Neural crest cell (in vitro differentiated cells): ENCODE results near the gene DNPH1. TPM values are rescaled to one million over a fixed set of nuclear protein-coding genes. Genes with fewer than 3 reads are reported as not detected.

ENCODE experiments used
- DNase-seq: peaks from one replicate; pipeline ENCODE4 v3.0.0; 2021; ENCODE audit warnings: low read depth, mixed read lengths, low spot score
- H3K27ac Mint-ChIP-seq: one replicate; pipeline ENCODE4 v1.8.0; 2021; ENCODE audit warnings: mild to moderate bottlenecking, mixed read lengths; ENCODE audit not compliant: unreplicated experiment
- H3K27me3 Mint-ChIP-seq: 2 replicates; pipeline ENCODE4 v1.8.0; 2021; ENCODE audit warnings: low read depth, mild to moderate bottlenecking, mixed read lengths
- H3K36me3 Mint-ChIP-seq: 2 replicates; pipeline ENCODE4 v1.8.0; 2021; ENCODE audit warnings: low read depth, mild to moderate bottlenecking, mixed read lengths
- H3K4me1 Mint-ChIP-seq: 2 replicates; pipeline ENCODE4 v1.8.0; 2021; ENCODE audit warnings: mixed read lengths
- H3K4me3 Mint-ChIP-seq: one replicate; pipeline ENCODE4 v1.8.0; 2021; ENCODE audit warnings: mild to moderate bottlenecking, mixed read lengths
- H3K9me3 Mint-ChIP-seq: 2 replicates; pipeline ENCODE4 v1.8.0; 2021; ENCODE audit warnings: mixed read lengths
- total RNA-seq: library from RNA; stranded (reverse); gene quantifications from 2 replicates; pipeline ENCODE4 v1.2.1, GENCODE V29; 2021
- TF ChIP-seq, protein P1 (sequence below): fragments of 200-600 bp; sonication (generic); conservative IDR thresholded peaks from 2 replicates; pipeline ENCODE4 v1.5.0; 2021; ENCODE audit warnings: antibody characterized with exemption, mild to moderate bottlenecking

The DNPH1 gene
- total RNA-seq, 1 donor from 2014 or later, result 50.3 TPM

DNA sequence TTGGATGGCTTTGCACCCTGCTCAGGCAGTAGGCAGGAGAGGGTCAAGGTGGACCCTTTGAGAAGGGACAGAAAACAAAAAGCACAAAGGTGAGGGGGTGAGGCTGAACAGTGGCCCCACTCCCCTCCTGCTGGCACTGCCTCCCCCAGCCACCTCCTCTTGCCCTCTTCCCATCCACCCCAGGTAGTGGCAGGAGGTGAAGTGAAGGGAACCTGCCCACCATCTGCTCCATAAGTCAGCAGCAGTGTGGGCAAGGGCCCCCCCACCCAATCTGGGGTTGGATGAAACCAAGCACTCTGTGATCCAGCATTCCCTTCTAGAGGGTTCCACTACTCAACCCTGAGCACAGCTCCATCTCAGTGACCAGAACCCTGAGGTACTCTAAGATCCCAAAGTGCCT, 42.7 kb upstream of the DNPH1 start:
- DNase-seq, result no peak
- Mint-ChIP-seq H3K4me1 (peaks cover 20% of the 10 kb centered on the region), H3K27ac (no peak overlapping the region), H3K36me3 (no peaks in the 10 kb centered on the region), H3K9me3 (no peaks in the 10 kb centered on the region), H3K27me3 (peaks cover 75% of the 10 kb centered on the region), H3K4me3 (no peak overlapping the region)
- TF ChIP-seq, protein P1, sequence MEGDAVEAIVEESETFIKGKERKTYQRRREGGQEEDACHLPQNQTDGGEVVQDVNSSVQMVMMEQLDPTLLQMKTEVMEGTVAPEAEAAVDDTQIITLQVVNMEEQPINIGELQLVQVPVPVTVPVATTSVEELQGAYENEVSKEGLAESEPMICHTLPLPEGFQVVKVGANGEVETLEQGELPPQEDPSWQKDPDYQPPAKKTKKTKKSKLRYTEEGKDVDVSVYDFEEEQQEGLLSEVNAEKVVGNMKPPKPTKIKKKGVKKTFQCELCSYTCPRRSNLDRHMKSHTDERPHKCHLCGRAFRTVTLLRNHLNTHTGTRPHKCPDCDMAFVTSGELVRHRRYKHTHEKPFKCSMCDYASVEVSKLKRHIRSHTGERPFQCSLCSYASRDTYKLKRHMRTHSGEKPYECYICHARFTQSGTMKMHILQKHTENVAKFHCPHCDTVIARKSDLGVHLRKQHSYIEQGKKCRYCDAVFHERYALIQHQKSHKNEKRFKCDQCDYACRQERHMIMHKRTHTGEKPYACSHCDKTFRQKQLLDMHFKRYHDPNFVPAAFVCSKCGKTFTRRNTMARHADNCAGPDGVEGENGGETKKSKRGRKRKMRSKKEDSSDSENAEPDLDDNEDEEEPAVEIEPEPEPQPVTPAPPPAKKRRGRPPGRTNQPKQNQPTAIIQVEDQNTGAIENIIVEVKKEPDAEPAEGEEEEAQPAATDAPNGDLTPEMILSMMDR, result no peak

DNA sequence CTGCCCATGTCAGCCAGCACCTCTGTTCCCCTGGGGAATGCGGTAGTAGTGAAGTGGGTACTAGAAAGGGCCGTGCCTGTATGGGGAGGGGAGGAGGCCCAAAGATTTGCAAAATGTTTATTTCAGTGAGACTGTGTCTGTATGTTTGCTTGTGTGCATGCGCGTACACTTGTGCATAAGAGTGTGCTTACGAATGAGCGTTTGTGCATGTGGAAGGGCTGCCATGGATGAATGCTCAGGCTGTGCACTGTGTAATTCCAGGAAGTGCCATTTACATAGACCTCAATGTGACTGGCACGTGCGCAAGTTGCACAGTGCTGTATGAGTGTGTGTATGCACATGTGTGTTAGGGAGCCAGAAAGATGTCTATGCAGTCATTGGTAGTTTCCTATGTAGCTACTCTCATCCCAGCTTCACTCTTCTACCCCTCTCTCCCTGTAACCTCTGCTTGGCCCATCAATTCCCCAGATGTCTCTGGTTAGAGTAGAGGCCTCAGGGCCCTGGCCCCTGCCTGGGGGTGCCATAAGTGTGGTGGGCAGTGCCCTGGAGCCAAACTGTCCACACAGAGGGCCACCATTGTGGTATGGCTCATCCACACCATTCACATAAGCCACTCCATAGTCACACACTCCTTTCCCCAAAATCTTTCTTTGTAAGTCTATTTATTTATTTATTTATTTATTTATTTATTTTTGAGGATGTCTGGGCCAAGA, 42.0 kb upstream of the DNPH1 start:
- no peaks in the 10 kb centered on the region for H3K36me3 Mint-ChIP-seq
- peaks cover 20% of the 10 kb centered on the region for H3K4me1 Mint-ChIP-seq
- peak overlapping the region; percentile 10 for H3K4me3 Mint-ChIP-seq
- TF ChIP-seq, protein P1, result no peak
- no peaks in the 10 kb centered on the region for H3K9me3 Mint-ChIP-seq
- no peak overlapping the region for H3K27ac Mint-ChIP-seq
- peaks cover 69% of the 10 kb centered on the region for H3K27me3 Mint-ChIP-seq
- DNase-seq, result no peak

DNA sequence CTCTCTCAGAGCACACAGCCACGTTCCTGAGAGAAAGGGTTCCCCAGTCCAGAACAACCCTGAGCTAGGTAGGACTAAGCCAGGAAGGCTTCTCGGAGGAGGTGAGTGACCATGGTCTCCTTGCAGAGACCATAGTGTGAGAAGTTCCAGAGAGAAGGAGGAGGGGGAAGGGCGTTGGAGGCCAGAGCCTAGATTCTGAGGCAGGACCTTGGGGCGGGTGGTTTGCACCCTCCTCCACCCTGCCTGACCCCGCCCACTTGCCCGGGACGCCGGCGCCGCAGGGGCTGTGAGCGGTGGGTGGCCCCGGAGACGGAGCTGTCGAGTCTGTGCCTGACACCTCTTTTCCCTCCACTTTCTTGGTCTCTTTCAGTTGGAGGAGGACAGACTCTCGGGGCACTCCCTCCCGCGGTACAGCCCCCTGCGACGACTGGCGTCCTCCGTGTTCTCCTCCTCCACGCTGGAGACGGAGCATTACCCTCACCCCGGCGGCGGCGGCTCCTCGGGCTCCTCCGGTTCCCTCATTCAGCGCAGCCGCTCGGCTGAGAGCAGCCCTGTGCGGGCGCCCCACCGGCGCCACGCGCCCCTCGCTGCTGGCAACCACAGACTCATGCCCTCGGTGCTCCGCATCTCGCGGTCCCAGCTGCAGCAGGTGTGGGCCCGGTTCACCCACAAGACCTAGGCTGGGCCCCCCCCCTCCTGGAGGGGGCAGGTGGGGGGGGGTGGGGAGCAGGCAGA, 40.2 kb upstream of the DNPH1 start:
- no peak for DNase-seq
- Mint-ChIP-seq H3K4me3 (no peak overlapping the region), H3K27me3 (peaks cover 55% of the 10 kb centered on the region)

DNA sequence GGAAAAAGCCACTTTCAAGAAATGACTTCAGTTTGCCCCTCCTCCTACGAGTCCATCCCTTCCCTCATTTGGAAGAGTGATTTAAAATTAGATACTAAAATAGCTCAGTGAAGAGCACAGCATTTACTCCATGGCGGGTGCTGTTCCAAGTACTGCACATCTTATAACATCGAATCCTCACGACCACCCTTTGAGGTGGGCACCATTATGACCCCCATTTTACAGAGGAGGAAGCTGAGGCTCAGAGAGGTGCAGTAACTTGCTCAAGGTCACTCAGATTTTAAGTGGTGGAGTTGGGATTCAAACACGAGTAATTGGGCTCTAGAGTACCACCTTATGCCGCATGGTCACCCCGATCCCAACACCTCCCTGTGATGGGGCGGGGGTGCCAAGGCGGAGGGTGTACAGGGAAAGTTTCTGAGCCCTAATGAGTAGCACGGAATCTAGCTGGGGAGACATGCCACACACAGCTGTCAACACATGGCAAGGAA, 39.5 kb upstream of the DNPH1 start:
- Mint-ChIP-seq H3K4me1 (peaks cover 11% of the 10 kb centered on the region), H3K4me3 (no peak overlapping the region), H3K36me3 (no peaks in the 10 kb centered on the region), H3K27me3 (peaks cover 49% of the 10 kb centered on the region), H3K27ac (no peak overlapping the region), H3K9me3 (no peaks in the 10 kb centered on the region)
- no peak for DNase-seq
- TF ChIP-seq, protein P1, result no peak

More for the DNA sequence above, 40.2 kb upstream of the DNPH1 start:
- Mint-ChIP-seq H3K4me1 (peaks cover 11% of the 10 kb centered on the region), H3K27ac (no peak overlapping the region), H3K36me3 (no peaks in the 10 kb centered on the region), H3K9me3 (no peaks in the 10 kb centered on the region)
- TF ChIP-seq, protein P1, result no peak

DNA sequence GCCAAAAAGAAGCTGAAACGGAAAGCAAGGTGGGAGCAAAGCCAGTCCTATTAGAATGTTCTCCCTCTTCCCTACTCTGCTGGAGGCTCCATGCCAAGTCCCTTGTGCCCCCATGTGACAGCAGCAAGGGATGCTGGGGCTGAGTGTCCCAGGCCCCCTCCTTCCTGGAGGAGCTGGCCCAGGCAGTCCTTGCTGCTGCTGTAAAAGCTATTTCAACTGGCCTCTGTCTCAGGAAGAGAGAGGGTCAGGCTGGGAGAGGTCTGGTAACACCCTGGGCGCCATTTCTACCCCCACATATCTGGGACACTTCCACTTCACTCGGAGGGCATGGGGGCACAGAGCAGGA, 39.0 kb upstream of the DNPH1 start:
- Mint-ChIP-seq H3K36me3 (no peaks in the 10 kb centered on the region), H3K27ac (no peak overlapping the region), H3K27me3 (peaks cover 45% of the 10 kb centered on the region), H3K4me1 (peaks cover 11% of the 10 kb centered on the region), H3K9me3 (no peaks in the 10 kb centered on the region), H3K4me3 (no peak overlapping the region)
- TF ChIP-seq, protein P1, result no peak
- DNase-seq, result no peak
